Natural killer cell treated with Interleukin-12 subunit alpha and Interleukin-12 subunit beta and Interleukin-15 and Interleukin-18, amount 100 ng/mL, for 72 hours (primary cell): Measurements from ENCODE around the gene SLC5A10. TPM values are rescaled to one million over a fixed set of nuclear protein-coding genes. Genes with fewer than 3 reads are reported as not detected.

ENCODE experiments used
- ATAC-seq, 2 donors: fragments of 150-1000 bp; cut with Tn5 transposase in 1 of 2; sonication (Bioruptor Pico), chemical (Tn5 transposase) in 1 of 2; 2 replicates each; pipeline ENCODE4 v1.10.0; 2021
- DNase-seq: peaks from one replicate; pipeline ENCODE4 v3.0.0; 2022; ENCODE audit warnings: low spot score
- H3K27ac Mint-ChIP-seq, 2 donors: 1 replicate in 1 of 2; 2 replicates in 1 of 2; pipeline ENCODE4 v1.8.0; 2022; ENCODE audit warnings: mixed read lengths in 2 of 2, mild to moderate bottlenecking in 1 of 2, moderate library complexity in 1 of 2
- H3K27me3 Mint-ChIP-seq, 2 donors: 1 replicate in 1 of 2; 2 replicates in 1 of 2; pipeline ENCODE4 v1.8.0; 2022; ENCODE audit warnings: mixed read lengths in 2 of 2
- H3K36me3 Mint-ChIP-seq: one replicate; pipeline ENCODE4 v1.8.0; 2022; ENCODE audit warnings: mixed read lengths
- H3K4me1 Mint-ChIP-seq, 2 donors: 1 replicate in 1 of 2; 2 replicates in 1 of 2; pipeline ENCODE4 v1.8.0; 2022; ENCODE audit warnings: low read depth in 2 of 2, mixed read lengths in 2 of 2, mild to moderate bottlenecking in 1 of 2
- H3K4me3 Mint-ChIP-seq: one replicate; pipeline ENCODE4 v1.8.0; 2022; ENCODE audit warnings: mixed read lengths
- H3K9me3 Mint-ChIP-seq: 2 replicates; pipeline ENCODE4 v1.8.0; 2022; ENCODE audit warnings: mixed read lengths
- total RNA-seq, 2 donors: library from RNA; stranded (reverse); gene quantifications; one replicate each; pipeline ENCODE4 v1.2.3, GENCODE V29; 2022

SLC5A10 gene
- total RNA-seq, 2 donors from 2014 or later = not detected

DNA sequence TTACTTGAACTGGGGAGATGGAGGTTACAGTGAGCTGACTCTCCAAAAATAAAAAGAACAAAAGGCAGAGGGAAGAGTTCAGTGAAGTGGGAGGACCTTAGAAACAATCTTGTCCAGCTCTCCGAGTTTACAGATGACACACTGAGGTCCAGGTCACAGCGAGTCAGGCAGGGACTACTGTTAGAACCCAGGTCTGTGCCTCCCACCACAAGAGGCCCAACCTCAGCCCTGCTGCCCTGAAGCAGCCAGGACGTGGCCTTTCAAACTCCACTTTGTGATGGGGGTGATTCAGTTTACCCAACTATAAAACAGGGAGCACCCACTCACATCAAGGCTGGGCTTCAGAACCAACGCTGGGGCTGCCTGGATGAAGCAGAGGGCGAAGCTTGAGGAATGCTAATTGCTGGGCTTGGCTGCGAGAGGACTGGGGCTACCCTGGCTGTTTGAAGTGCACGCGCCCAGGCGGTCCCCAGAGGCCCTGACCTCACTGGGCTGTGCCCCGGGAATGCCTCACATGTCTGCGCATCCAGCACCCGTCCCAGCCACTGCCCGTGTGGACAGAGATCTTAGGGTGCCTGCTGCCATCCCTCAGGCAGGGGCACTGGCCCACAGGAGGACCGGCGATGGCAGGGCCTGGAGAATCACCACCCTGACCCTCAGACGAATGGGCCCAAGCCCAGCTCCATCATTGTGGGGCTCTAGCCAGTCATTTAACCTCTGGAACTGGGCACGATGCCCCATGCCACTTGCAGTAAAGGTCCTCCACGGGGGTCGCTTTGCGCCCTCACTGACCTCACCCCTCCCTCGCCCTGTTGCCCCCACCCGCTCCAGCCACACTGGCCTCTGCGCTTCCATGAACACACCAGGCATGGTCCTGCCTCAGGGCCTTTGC, 11.4 kb downstream of the SLC5A10 start:
- H3K27ac Mint-ChIP-seq = no peak overlapping the region
- no peak overlapping the region for H3K4me3 Mint-ChIP-seq
- ATAC-seq = no peak
- H3K9me3 Mint-ChIP-seq = no peaks in the 10 kb centered on the region
- no peaks in the 10 kb centered on the region for H3K36me3 Mint-ChIP-seq
- no peak for DNase-seq
- H3K27me3 Mint-ChIP-seq = peaks cover 0 to 6% of the 10 kb centered on the region in 2 donors
- peaks cover 4 to 11% of the 10 kb centered on the region in 2 donors for H3K4me1 Mint-ChIP-seq

DNA sequence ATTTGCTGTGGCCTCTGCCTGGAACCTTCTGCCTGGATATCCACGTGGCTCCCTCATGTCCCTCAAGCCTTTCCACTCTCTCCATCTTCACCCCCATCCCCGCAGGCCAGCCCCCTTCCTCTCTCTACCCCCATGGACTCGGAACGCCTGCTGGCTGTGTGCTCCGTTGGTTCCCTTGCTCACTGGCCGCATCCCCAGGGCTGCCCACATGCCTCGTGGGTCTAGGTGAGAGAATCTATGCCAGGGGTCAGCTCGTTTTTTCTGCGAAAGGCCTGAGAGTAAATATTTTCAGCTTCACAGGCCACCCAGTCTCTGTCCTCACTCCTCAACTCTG, 12.0 kb downstream of the SLC5A10 start:
- DNase-seq (no peak), ATAC-seq (no peak)
- H3K27me3 Mint-ChIP-seq = peaks cover 0 to 6% of the 10 kb centered on the region in 2 donors
- no peak overlapping the region for H3K4me3 Mint-ChIP-seq
- H3K36me3 Mint-ChIP-seq = no peaks in the 10 kb centered on the region
- H3K27ac Mint-ChIP-seq = no peak overlapping the region
- H3K4me1 Mint-ChIP-seq = peaks cover 4 to 11% of the 10 kb centered on the region in 2 donors
- no peaks in the 10 kb centered on the region for H3K9me3 Mint-ChIP-seq

DNA sequence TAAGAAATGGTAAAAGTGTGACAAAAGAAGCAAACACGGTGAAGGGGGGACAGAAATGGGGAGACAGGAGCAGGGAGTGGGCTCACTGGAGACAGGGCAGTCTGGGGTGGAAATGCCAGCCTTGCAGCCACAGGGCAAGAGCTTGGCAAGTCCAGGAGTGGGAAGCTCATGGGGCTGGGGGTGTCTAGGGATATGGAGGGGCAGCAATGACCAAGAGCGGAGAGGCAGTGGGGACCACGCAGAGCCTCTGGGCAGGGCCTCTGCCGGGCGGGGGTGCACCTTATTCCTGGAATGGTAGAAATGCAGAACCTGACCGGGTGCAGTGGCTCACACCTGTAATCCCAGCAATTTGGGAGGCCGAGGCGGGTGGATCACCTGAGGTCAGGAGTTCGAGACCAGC, 12.6 kb downstream of the SLC5A10 start:
- H3K27me3 Mint-ChIP-seq = peaks cover 0 to 6% of the 10 kb centered on the region in 2 donors
- no peak overlapping the region for H3K27ac Mint-ChIP-seq
- peaks cover 4 to 11% of the 10 kb centered on the region in 2 donors for H3K4me1 Mint-ChIP-seq
- ATAC-seq (no peak), DNase-seq (no peak)
- H3K4me3 Mint-ChIP-seq = no peak overlapping the region
- no peaks in the 10 kb centered on the region for H3K9me3 Mint-ChIP-seq
- H3K36me3 Mint-ChIP-seq = no peaks in the 10 kb centered on the region

DNA sequence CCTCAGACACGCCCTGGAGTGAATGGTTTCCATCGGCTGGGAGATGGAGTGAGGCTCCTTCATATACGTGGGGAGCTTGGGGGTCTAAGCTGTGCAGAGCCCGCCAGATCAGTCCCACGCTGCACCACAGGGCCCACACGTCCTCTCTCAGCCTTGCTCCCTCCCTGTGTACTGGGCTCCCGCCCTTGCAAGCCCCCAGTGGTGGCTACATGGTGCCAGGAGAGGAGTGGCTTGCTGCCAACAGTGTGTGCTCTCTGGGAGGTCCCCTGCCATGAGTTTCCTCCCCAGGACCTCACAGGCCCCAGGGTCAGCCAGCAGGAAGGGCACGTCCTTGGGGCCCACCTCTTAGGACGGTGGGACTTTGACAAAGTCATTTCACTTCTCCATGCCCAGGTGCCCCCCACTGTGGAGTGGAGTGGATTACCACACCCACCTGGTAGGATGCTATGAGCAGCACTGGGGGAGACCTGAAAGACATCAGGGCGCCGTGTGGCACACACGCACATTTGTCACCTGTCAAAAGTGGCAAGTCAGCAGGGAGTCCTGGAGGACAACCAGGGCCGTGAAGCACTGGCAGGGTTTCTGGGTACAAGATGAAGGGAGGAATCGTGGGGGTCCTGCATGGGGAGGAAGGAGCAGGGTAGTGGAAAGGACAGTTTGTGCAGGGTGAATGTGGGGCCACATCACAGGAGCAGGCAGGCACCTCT, 13.7 kb downstream of the SLC5A10 start:
- DNase-seq = no peak
- Mint-ChIP-seq H3K4me3 (no peak overlapping the region), H3K4me1 (peaks cover 2 to 9% of the 10 kb centered on the region in 2 donors), H3K9me3 (no peaks in the 10 kb centered on the region), H3K27ac (no peak overlapping the region), H3K36me3 (no peaks in the 10 kb centered on the region), H3K27me3 (peaks cover 0 to 4% of the 10 kb centered on the region in 2 donors)
- no peak for ATAC-seq

DNA sequence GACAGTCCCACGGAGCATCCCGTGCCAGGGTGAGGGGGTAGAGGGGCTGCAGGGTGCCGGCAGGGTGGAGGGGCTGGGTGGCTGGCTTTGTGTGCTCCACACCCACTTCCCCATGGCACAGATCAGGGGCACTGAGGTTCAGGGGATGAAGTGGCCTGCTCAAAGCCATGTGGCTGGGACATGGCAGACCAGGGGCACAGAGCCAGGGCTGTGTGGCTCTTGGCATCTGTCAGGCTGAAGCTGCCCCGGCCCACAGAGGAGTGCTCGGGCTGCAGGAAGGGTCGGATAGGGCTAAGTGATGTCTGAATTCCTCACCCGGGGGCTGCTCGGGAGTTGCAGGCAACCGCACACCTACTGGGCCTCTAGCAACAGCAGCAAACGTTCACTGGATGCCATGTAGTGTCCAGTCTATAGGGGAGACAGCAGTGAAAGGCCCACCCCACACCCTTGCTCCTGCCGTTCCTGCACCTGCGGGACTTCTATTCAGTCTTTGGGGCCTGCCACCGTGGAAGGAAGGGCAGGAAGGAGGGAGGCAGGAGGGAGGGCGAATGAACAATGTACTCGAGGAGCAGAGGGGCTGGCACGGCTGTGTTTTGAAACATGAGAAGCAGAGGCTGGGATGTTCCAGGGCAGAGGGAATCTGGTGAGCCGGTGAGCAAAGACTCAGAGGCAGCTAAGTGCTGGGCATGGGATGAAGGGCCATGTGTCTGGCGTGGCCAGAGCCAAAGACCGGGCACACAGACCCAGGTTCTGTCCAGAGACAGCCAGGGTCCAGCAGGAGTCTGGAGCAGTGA, 15.1 kb downstream of the SLC5A10 start:
- Mint-ChIP-seq H3K4me3 (no peak overlapping the region), H3K27me3 (peaks cover 0 to 2% of the 10 kb centered on the region in 2 donors), H3K4me1 (peaks cover 0 to 3% of the 10 kb centered on the region in 2 donors), H3K9me3 (no peaks in the 10 kb centered on the region), H3K36me3 (no peaks in the 10 kb centered on the region), H3K27ac (no peak overlapping the region)
- DNase-seq = no peak
- ATAC-seq = no peak

DNA sequence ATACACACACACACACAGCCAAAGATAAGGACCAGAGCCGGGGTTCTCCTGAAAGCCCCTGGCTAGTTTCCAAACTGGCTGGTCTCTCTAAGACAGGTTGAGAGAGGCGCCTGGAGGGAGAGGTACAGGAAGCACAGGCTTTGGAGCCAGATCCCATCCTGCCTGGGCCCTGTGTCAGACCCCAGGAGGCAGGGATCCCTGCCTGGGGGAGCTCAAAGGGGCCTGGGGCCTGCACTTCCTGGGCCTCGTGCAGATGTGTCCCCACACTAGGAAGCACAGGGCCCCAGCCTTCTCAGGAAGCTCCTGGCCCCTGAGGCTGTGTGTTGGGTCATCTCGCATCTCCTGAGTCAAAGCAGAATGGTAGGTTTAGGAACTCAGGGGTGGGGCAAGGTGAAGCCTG, 16.0 kb downstream of the SLC5A10 start:
- H3K36me3 Mint-ChIP-seq = no peaks in the 10 kb centered on the region
- no peak for DNase-seq
- no peak for ATAC-seq
- no peak overlapping the region for H3K27ac Mint-ChIP-seq
- H3K4me3 Mint-ChIP-seq = no peak overlapping the region
- no peaks in the 10 kb centered on the region for H3K4me1 Mint-ChIP-seq
- H3K9me3 Mint-ChIP-seq = no peaks in the 10 kb centered on the region
- H3K27me3 Mint-ChIP-seq = peaks cover 0 to 2% of the 10 kb centered on the region in 2 donors

DNA sequence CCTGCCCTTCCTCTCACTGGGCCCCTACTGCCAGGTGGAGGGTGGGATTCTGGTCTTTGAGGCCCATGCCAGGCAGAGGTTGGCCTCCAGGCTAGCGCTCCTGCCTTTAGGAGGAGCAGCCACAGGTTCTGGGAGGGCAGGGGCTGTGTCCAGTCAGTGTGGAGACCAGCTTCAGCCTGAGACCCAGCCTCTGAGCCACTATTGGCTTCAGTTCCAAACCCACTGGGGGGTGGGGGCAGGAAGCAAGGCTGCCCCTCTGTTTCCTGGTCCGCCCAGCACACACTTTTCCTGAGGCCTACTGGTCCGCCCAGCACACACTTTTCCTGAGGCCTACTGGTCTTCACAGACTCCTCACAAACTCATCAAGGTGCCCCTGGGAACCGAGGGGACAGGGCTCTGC, 16.4 kb downstream of the SLC5A10 start:
- Mint-ChIP-seq H3K4me1 (no peaks in the 10 kb centered on the region), H3K4me3 (no peak overlapping the region), H3K9me3 (no peaks in the 10 kb centered on the region), H3K27ac (no peak overlapping the region), H3K27me3 (peaks cover 0 to 2% of the 10 kb centered on the region in 2 donors), H3K36me3 (no peaks in the 10 kb centered on the region)
- ATAC-seq = no peak
- no peak for DNase-seq

DNA sequence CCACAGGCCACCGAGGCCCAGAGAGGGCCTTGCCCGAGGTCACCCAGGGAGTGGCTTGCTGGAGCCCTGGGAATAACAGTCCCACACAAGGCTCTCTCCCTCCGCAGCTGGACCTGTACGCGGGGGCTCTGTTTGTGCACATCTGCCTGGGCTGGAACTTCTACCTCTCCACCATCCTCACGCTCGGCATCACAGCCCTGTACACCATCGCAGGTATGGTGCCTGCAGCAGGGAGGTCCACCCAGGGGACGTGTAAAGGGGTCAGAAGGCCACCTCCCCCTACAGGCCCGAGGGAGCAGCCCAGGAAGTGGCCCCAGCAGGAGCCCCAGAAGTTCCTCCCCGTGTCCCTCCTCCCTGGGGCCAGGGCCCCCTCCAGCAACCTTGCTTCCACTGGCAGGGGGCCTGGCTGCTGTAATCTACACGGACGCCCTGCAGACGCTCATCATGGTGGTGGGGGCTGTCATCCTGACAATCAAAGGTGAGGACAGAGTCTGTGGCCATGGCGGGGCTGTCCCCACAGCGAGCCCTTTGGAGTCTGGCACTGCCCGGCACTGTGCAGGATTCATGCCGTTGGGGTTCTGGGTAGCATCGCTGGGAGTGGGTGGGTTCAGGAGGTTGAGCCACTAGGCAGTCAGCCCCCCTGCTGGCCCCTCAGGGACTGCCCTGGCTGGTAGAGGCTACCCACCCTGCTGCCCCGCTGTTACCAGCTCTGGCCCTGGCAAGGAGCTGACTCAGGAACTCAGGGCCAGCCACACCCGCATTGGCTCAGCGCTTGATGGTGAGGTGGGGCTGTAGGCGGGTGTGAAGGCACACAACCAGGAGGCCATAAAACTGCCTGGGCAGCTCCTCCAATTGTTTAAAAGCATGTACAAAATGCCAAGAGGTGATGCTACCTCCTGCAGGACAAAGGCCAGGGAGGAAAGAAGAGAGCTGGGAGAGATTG, 17.3 kb downstream of the SLC5A10 start:
- Mint-ChIP-seq H3K36me3 (no peaks in the 10 kb centered on the region), H3K4me3 (no peak overlapping the region), H3K27me3 (peaks cover 0 to 2% of the 10 kb centered on the region in 2 donors), H3K27ac (no peak overlapping the region), H3K4me1 (no peaks in the 10 kb centered on the region), H3K9me3 (no peaks in the 10 kb centered on the region)
- DNase-seq (no peak), ATAC-seq (no peak)

DNA sequence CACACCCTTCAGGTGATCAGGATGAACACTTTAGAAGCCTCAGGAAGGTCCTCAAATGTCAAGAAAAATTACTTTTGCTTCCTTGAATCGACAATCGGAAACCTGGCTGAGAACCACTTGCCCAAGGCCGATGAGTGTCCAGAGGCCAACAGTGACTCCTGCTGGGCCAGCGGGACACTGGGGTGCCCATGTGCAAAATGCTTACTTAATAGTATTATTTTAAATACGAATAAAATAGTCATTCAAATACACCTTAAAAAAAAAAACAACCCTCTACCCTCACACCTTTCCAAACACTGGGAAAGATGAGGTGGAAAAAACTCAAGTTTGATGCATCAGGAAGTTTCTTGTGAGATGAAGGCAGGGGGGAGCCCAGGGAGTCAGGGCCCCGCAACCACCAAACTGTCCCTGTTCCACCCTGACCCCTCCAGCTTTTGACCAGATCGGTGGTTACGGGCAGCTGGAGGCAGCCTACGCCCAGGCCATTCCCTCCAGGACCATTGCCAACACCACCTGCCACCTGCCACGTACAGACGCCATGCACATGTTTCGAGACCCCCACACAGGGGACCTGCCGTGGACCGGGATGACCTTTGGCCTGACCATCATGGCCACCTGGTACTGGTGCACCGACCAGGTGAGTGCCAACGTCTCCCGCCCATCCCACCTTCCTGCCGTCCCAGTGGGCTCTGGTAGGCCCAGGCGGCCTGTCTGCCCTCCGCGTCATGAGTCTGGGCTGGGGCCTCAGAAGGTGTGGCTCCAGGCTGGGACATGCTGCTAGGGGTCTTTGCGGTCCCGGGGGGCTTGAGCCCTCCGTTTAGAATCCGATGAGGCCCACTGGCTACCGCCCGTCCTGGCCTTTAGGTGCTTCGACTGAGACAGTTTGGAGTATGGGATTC, 18.9 kb downstream of the SLC5A10 start:
- Mint-ChIP-seq H3K4me3 (no peak overlapping the region), H3K4me1 (no peaks in the 10 kb centered on the region), H3K9me3 (no peaks in the 10 kb centered on the region), H3K27ac (no peak overlapping the region), H3K36me3 (no peaks in the 10 kb centered on the region), H3K27me3 (peaks cover 0 to 1% of the 10 kb centered on the region in 2 donors)
- ATAC-seq (no peak), DNase-seq (no peak)

DNA sequence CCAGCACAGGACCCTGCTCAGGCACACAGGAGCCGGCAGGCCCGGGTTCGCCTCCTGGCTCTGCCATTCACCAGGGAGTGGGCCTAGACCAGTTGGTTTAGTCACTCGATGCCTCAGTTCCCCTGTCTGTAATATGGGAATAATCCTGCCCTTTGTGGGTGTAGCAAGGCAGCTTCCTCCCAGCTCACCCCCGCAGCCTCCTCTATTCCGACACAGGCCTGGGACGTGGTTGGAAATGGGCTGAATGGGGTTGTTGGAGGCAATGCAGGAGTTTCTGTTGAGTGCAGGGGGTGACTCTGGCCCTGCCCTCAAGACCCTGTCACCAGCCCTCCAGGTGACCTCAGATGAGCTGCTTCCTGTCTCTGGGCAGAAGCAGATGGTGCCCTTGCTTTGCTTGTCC, 19.8 kb downstream of the SLC5A10 start:
- no peak overlapping the region for H3K27ac Mint-ChIP-seq
- ATAC-seq (no peak), DNase-seq (no peak)
- no peaks in the 10 kb centered on the region for H3K27me3 Mint-ChIP-seq
- H3K4me3 Mint-ChIP-seq = no peak overlapping the region
- H3K36me3 Mint-ChIP-seq = no peaks in the 10 kb centered on the region
- no peaks in the 10 kb centered on the region for H3K4me1 Mint-ChIP-seq
- H3K9me3 Mint-ChIP-seq = no peaks in the 10 kb centered on the region

DNA sequence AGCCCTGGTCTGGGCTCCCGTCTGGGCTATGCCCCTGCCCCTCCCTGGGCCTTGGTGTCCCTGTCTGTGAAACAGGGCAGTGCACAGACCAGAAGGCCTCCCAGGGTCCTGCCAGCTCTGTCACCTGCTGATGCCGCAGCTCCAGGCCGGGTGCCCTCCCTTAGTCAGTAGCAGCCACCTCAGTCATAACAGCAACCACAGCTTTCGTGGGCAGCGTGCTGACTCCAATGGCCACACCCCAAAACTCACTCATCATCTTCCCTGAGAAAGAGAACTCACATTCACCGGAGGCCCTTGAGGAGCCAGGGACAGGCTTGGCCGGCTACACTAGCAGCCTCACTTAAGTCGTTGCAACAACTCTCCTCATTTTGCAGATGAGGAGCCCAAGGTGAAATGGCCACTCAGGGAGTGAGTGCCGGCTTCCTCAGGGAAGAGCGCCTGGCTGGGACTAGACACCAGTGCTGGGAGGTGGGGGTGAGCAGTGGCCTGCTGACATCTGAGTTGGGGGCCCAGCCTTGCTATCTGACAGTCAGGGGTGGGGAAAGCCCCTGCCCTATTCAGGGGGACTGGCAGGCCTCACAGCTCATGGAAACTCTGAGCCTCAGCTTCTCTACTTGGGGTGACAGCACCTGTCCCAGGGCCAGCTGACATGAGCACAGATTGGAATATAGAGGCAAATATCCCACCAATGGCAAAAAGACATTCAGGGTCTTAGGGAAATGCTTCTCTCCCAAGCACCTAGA, 22.6 kb downstream of the SLC5A10 start:
- Mint-ChIP-seq H3K4me3 (no peak overlapping the region), H3K4me1 (no peaks in the 10 kb centered on the region), H3K27me3 (no peaks in the 10 kb centered on the region), H3K27ac (no peak overlapping the region), H3K9me3 (no peaks in the 10 kb centered on the region), H3K36me3 (no peaks in the 10 kb centered on the region)
- DNase-seq (no peak), ATAC-seq (no peak)

DNA sequence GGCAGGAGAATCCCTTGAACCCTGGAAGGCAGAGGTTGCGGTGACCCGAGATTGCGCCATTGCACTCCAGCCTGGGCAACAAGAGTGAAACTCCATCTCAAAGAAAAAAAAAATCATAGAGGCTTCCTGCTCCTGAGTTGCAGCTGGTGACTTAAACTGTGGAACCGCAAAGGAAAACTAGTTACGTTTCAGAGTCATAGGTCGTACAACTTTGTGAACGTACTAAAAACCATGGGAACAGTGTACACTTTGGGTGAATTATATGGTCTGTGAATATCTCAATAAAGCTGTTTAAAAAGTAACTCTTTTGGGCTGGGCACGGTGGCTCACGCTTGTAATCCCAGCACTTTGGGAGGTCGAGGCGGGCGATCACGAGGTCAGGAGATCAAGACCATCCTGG, 23.6 kb downstream of the SLC5A10 start:
- H3K27ac Mint-ChIP-seq = no peak overlapping the region
- DNase-seq (no peak), ATAC-seq (no peak)
- H3K4me1 Mint-ChIP-seq = no peaks in the 10 kb centered on the region
- no peak overlapping the region for H3K4me3 Mint-ChIP-seq
- H3K36me3 Mint-ChIP-seq = no peaks in the 10 kb centered on the region
- no peaks in the 10 kb centered on the region for H3K9me3 Mint-ChIP-seq
- no peaks in the 10 kb centered on the region for H3K27me3 Mint-ChIP-seq
